IMR-90 (cell line): ENCODE data around the gene USP16. TPM values are rescaled to one million over a fixed set of nuclear protein-coding genes. Genes with fewer than 3 reads are reported as not detected.

Experiments used
- ATAC-seq: fragments of 200-7000 bp; cut with Tn5 transposase; 2 replicates; pipeline ENCODE4 v1.9.1; 2020; ENCODE audit warnings: low read depth, mild to moderate bottlenecking, moderate library complexity
- BruUV-seq: library from RNA; stranded (reverse); fragments of 400-500 nt; replicated peaks from 2 replicates; lab custom pipeline; 2021; lab: Mats Ljungman, UMichigan
- CTCF ChIA-PET: fragments of 300-600 bp; formaldehyde crosslinking; extraction: SDS; loops from one replicate; lab custom pipeline; 2021; ENCODE audit warnings: antibody characterized with exemption; lab: Yijun Ruan, JAX
- POLR2A ChIA-PET: fragments of 300-600 bp; sonication (Branson Sonifier 250); formaldehyde crosslinking; loops from one replicate; lab custom pipeline; 2022; ENCODE audit warnings: antibody characterized with exemption; ENCODE audit not compliant: unreplicated experiment; lab: Charles Lee
- DNase-seq: peaks from one replicate; pipeline ENCODE4 v3.0.0; 2013
- H2AFZ ChIP-seq: replicated peaks from 2 replicates; pipeline ENCODE3; 2013; ENCODE audit warnings: low read length, mild to moderate bottlenecking; ENCODE audit not compliant: poor library complexity
- H2AK5ac ChIP-seq: 2 replicates; pipeline ENCODE4 v1.6.1; 2013; ENCODE audit warnings: low read depth, low read length, inconsistent platforms
- H2AK9ac ChIP-seq: replicated peaks from 2 replicates; pipeline ENCODE3; 2013; ENCODE audit warnings: mild to moderate bottlenecking, low read depth, low read length, moderate library complexity; ENCODE audit not compliant: poor library complexity
- H2BK120ac ChIP-seq: 2 replicates; pipeline ENCODE4 v1.6.1; 2013; ENCODE audit warnings: low read depth, low read length, inconsistent platforms
- H2BK15ac ChIP-seq: 3 replicates; pipeline ENCODE4 v1.6.1; 2013; ENCODE audit warnings: low read depth, low read length, inconsistent platforms
- H2BK20ac ChIP-seq: 2 replicates; pipeline ENCODE4 v1.6.1; 2013; ENCODE audit warnings: low read depth, mild to moderate bottlenecking, inconsistent platforms, low read length, moderate library complexity
- H2BK5ac ChIP-seq: 2 replicates; pipeline ENCODE4 v1.6.1; 2013; ENCODE audit warnings: mild to moderate bottlenecking, low read depth, low read length, inconsistent platforms; ENCODE audit not compliant: poor library complexity, severe bottlenecking
- H3K14ac ChIP-seq: replicated peaks from 2 replicates; pipeline ENCODE4 v1.6.1; 2013; ENCODE audit warnings: low read depth, low read length, inconsistent platforms
- H3K18ac ChIP-seq: 2 replicates; pipeline ENCODE4 v1.6.1; 2013; ENCODE audit warnings: low read depth, low read length, control low read depth
- H3K23ac ChIP-seq: 2 replicates; pipeline ENCODE4 v1.6.1; 2013; ENCODE audit warnings: low read depth, low read length, inconsistent platforms
- H3K27ac ChIP-seq: 2 replicates; pipeline ENCODE4 v1.5.1; 2013; ENCODE audit warnings: mild to moderate bottlenecking, control low read depth, low read length; ENCODE audit not compliant: insufficient read depth
- H3K27me3 ChIP-seq: 2 replicates; pipeline ENCODE4 v1.6.1; 2013; ENCODE audit warnings: low read length; ENCODE audit not compliant: control insufficient read depth, insufficient read depth
- H3K36me3 ChIP-seq: 2 replicates; pipeline ENCODE4 v1.6.1; 2013; ENCODE audit warnings: low read length, mixed read lengths; ENCODE audit not compliant: control insufficient read depth, insufficient read depth
- H3K4ac ChIP-seq: 2 replicates; pipeline ENCODE4 v1.6.1; 2013; ENCODE audit warnings: low read depth, low read length, inconsistent platforms
- H3K4me1 ChIP-seq: 2 replicates; pipeline ENCODE4 v1.6.1; 2013; ENCODE audit warnings: low read length, mixed read lengths; ENCODE audit not compliant: control insufficient read depth, insufficient read depth
- H3K4me2 ChIP-seq: 2 replicates; pipeline ENCODE4 v1.6.1; 2013; ENCODE audit warnings: low read depth, mild to moderate bottlenecking, control low read depth, low read length, moderate library complexity
- H3K4me3 ChIP-seq: 2 replicates; pipeline ENCODE4 v1.5.1; 2013; ENCODE audit warnings: low read depth, mild to moderate bottlenecking, control low read depth, low read length, moderate library complexity; ENCODE audit not compliant: insufficient read depth
- H3K56ac ChIP-seq: 2 replicates; pipeline ENCODE4 v1.6.1; 2013; ENCODE audit warnings: low read length, inconsistent platforms; ENCODE audit not compliant: insufficient read depth; ENCODE audit errors: extremely low read depth
- H3K79me1 ChIP-seq, 2 experiments: 2 replicates each; pipeline ENCODE4 v1.6.1; 2013; ENCODE audit warnings: low read length in 2 of 2, inconsistent platforms in 1 of 2, low read depth in 1 of 2
- H3K9ac ChIP-seq: 2 replicates; pipeline ENCODE4 v1.6.1; 2013; ENCODE audit warnings: low read depth, low read length, control low read depth
- H3K9me1 ChIP-seq: 2 replicates; pipeline ENCODE4 v1.6.1; 2013; ENCODE audit warnings: low read length, inconsistent platforms; ENCODE audit not compliant: insufficient read depth
- H3K9me3 ChIP-seq: 2 replicates; pipeline ENCODE4 v1.6.1; 2013; ENCODE audit warnings: low read length; ENCODE audit not compliant: control insufficient read depth, insufficient read depth
- H4K20me1 ChIP-seq: 2 replicates; pipeline ENCODE4 v1.6.1; 2013; ENCODE audit warnings: low read length, inconsistent platforms; ENCODE audit not compliant: insufficient read depth
- H4K5ac ChIP-seq: 2 replicates; pipeline ENCODE4 v1.6.1; 2013; ENCODE audit warnings: mild to moderate bottlenecking, low read depth, low read length, control low read depth
- H4K8ac ChIP-seq, 2 experiments: 2 replicates each; pipeline ENCODE4 v1.6.1; 2013; ENCODE audit warnings: low read depth in 2 of 2, low read length in 2 of 2, control low read depth in 1 of 2, inconsistent platforms in 1 of 2
- H4K91ac ChIP-seq: 2 replicates; pipeline ENCODE4 v1.6.1; 2013; ENCODE audit warnings: low read depth, low read length, inconsistent platforms; ENCODE audit not compliant: insufficient read depth
- MAZ ChIP-seq: IDR thresholded peaks from 2 replicates; pipeline ENCODE4 v1.6.1; 2012; ENCODE audit warnings: low read depth, mild to moderate bottlenecking, low read length, improper control_type of control experiment, moderate library complexity, borderline replicate concordance
- MXI1 ChIP-seq: IDR thresholded peaks from 2 replicates; pipeline ENCODE4 v1.6.1; 2012; ENCODE audit warnings: low read depth, mild to moderate bottlenecking, low read length, moderate library complexity, borderline replicate concordance
- RAD21 ChIP-seq: IDR thresholded peaks from 2 replicates; pipeline ENCODE4 v1.6.1; 2012; ENCODE audit warnings: low read length, improper control_type of control experiment
- RCOR1 ChIP-seq: IDR thresholded peaks from 2 replicates; pipeline ENCODE4 v1.6.1; 2012; ENCODE audit warnings: mild to moderate bottlenecking, low read length, improper control_type of control experiment; ENCODE audit not compliant: insufficient replicate concordance
- WGBS, 2 experiments: methylation state at CpG; one replicate each; pipeline versions ENCODE4 v1.1.5 to v1.1.7; 2013; ENCODE audit warnings: missing lambda C conversion rate in 2 of 2; ENCODE audit not compliant: insufficient read length in 1 of 2; ENCODE audit errors: extremely low coverage in 2 of 2; 5-methylcytosine and 5-hydroxymethylcytosine counted together
- dilution Hi-C: fragments of 300-500 bp; cut with HindIII; formaldehyde crosslinking; loops from one replicate; pipeline ENCODE4 v1.14.3; 2018; ENCODE audit warnings: low sequenced_read_pairs; ENCODE audit not compliant: unreplicated experiment
- in situ Hi-C: fragments of 300-500 bp; cut with MboI; formaldehyde crosslinking; loops from 3 replicates; pipeline ENCODE4 v1.14.3; 2019; ENCODE audit warnings: low sequenced_read_pairs, inconsistent platforms, mixed read lengths
- intact Hi-C: fragments of 100-400 bp; cut with micrococcal nuclease; formaldehyde crosslinking; loops from 2 replicates; pipeline ENCODE4 v1.10.0; 2022
- polyA plus RNA-seq, 3 experiments: library from polyadenylated mRNA; depleted of rRNA; stranded (reverse); fragments of >200 nt; gene quantifications; 2 replicates each; pipeline ENCODE4 v1.2.3, GENCODE V29; 2012; ENCODE audit warnings: low replicate concordance in 1 of 3
- total RNA-seq: library from RNA; depleted of rRNA; stranded (reverse); fragments of >200 nt; gene quantifications from 2 replicates; pipeline ENCODE4 v1.2.3, GENCODE V29; 2012

USP16 gene
- total and polyA plus RNA-seq, 2 of the 4 experiments (the other 2 are of a cell fraction) = 15.5 to 28.7 TPM

GRCh38 chr21:29083306-29083705 lies 58.8 kb downstream of the USP16 start:
- Histone ChIP-seq H3K4ac (no peak overlapping the region), H3K56ac (no peak overlapping the region), H3K27ac (no peak overlapping the region), H4K8ac (no peak overlapping the region), H2BK120ac (no peak overlapping the region), H3K14ac (no peak overlapping the region), H3K4me3 (no peak overlapping the region), H2BK5ac (no peak overlapping the region), H3K36me3 (no peaks in the 10 kb centered on the region), H2AK9ac (no peak overlapping the region), H3K9ac (no peak overlapping the region), H2AK5ac (no peak overlapping the region), H4K20me1 (no peaks in the 10 kb centered on the region), H4K5ac (no peak overlapping the region), H3K27me3 (no peaks in the 10 kb centered on the region), H3K18ac (no peak overlapping the region), H2BK20ac (no peak overlapping the region), H4K91ac (no peak overlapping the region), H3K9me3 (no peaks in the 10 kb centered on the region), H2BK15ac (no peak overlapping the region), H3K4me2 (no peak overlapping the region), H3K4me1 (peaks cover 4% of the 10 kb centered on the region), H3K9me1 (peaks cover 2% of the 10 kb centered on the region; the same call in 1 of the 2 replicates), H3K79me1 (peaks cover 0 to 8% of the 10 kb centered on the region in 2 experiments; a peak in 2 of 4 replicates), H2AFZ (no peak overlapping the region), H3K23ac (no peak overlapping the region)
- no CpG with 5 or more reads among the region's 3 CpGs for WGBS, 2 experiments
- no TSS peak for BruUV-seq
- CTCF ChIA-PET = no interaction called here
- TF ChIP-seq RAD21 = no peak
- TF ChIP-seq RCOR1 = no peak
- TF ChIP-seq MXI1 = no peak
- no peak for TF ChIP-seq MAZ
- dilution Hi-C loops = no loop called here
- POLR2A ChIA-PET = no interaction called here
- intact Hi-C loops = no loop called here
- DNase-seq (no peak), ATAC-seq (no peak)
- in situ Hi-C loops = loop anchor here (25.0 kb wide), 1 partner anchor 2004 kb away; no protein-coding TSS in a partner anchor
